ENCODE data around the gene ADCYAP1R1.

Gene ADCYAP1R1

DNA sequence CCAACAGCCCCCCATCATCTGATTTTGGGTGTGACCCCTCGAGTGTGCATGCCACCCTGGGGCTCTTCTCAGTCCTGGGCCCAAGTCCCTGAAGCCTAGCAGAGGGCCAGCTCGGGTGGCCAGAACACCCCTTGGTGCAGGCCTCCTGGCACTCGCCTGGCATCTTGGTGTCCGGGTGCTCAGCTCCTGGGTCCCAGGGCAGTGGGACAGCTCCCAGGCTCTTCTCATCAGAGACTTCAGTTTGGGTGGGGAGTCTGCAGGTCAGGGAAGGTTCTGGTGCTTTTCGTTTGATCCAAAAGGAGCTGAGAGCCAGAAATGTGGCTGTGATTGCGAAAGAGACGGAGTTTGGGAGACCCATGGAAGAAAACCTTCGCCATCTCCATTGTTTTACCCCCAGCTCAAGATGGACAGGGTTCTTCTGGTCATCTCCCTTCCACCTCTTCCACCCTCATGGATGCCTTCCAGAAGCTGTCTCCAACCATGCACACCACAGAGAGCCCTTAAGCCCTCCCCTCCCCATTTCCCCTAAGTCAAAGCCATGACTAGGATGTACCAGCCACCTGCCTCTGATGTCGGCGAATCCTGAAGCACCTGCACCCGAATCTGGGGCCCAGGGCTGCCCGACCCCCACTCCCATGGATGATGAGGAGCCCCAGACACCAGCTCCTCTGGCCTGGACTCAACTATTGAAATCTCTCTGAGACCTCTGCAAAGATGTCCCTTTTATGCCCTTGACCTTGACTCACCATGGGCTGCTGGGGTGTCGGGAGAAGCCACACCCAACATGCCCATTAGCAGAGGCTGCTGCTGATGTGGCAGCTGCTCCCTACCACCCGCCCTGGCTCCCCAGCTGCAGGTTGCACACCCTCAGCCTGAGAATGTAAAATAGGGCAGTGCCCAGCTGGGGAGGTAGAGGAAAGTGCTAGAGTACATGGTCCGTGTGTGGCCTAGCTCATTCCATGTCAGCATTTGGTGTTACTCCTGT is 55.3 kb downstream of the ADCYAP1R1 start:
- no peak for DNase-seq

DNA sequence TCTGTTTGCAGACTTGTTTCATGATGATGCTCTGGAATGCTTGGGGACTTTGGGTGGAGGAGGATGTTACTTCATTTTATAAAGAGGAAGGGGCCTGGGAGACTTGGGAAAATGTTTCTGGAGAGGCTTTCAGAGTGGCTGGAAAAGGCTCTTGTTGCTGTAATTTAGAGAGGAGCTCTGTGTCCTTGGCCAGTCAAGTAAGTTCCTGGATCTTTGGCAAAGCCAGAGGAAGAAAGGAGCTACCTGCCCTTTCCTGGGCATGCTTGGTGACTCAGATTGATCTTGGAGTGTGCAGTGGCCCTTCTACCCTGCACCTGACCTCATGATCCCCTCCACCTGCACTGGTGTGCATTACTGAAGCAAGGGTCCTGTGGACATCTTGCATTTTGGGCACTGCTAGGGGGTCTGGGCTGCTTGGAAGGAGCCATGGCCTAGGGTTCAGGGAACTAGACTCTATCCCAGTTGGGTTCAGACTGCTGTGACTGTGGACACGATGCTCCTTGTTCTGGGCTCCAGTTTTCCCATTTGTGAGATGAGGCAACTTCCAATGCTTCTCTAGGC is 56.1 kb downstream of the ADCYAP1R1 start:
- DNase-seq = no peak

DNA sequence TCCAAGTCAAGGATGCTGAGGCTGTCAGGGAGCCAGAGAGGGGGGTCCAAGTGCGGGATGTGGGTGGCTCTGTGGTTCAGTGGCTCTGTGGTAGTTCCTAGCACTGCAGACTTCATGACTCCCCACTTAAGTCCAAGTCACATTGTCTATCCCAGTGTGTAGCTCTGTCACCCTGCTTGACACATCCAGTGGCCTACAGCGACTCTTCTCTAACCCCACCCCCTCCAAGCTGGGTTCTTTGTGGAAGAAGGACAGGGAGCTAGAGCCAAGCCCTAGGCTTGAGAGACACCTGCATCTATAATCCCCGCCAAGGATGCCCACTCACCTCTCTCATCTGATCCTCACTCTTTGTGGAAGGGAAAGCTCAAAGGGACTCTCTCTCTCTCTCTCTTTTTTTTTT is 57.6 kb downstream of the ADCYAP1R1 start:
- DNase-seq = no peak

DNA sequence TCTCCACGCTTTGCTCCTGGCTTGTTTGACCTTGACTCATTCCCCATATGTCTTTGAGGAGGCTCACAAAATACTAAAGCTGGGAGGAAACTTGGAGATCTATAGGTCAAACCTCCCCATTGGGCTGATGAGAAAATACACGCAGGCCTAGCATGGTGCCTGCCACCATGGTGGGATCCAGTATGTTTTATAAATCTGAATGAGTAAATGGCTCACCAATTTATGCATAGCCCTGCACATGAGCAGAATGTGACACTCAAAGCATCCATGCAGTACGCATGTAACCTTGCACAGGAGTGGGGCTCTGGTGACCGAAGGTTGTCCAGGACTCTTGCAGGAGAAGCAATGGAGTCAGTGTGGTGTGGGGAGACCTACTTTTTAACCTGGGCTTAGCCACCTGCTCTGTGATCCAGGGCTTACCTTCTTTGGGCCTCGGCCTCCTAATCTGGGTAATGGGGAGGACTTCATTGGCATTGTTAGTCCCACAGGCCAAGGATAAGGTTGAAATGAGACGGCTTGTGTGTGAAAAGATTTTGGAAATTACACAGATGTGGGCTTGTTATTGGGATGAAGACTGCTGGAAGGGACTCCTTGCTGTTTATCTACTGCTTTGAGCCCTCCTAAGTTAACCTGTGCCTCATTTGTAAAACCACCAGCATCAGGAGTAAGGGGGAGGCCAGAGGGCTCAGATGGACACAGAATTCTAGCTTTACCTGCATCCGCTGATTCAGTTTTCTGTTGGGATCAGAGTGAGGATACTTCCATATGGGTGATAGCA is 58.4 kb downstream of the ADCYAP1R1 start:
- DNase-seq = no peak

DNA sequence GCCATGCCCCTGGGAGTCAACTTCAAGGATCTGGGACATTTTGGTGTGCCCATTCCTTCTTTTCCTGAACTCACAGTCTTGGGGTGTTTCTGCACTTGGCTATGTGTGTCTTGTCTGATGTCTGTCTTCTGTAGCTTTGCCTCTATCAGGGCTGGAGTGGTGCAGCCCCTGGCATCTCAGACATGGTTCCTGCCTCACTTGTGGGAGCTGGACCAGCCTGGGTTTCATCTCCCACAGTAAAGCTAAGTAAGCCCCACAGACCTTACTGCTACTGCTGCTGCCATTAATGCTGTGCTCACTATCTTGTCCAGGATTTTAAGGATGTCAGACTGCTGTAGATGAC is 59.0 kb downstream of the ADCYAP1R1 start:
- DNase-seq = no peak

DNA sequence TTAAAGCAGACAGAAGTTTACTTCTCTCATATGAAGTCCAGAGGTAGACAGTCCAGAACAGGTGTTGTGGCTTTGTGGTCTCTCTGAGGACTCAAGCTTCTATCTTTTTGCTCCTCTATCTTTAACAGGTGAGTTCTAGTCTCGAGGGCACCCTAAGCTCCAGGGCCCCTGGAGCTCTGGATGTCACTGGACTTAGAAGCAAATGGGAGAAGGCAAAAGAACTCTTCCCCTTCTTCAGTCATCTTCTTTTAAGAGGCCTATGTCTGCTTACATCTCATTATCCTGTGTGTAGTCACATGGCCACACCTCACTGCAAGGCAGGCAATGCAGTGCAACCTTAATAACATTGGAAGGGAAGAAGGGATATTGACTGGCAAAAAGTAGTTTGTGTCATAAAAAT is 61.6 kb downstream of the ADCYAP1R1 start:
- DNase-seq = no peak

DNA sequence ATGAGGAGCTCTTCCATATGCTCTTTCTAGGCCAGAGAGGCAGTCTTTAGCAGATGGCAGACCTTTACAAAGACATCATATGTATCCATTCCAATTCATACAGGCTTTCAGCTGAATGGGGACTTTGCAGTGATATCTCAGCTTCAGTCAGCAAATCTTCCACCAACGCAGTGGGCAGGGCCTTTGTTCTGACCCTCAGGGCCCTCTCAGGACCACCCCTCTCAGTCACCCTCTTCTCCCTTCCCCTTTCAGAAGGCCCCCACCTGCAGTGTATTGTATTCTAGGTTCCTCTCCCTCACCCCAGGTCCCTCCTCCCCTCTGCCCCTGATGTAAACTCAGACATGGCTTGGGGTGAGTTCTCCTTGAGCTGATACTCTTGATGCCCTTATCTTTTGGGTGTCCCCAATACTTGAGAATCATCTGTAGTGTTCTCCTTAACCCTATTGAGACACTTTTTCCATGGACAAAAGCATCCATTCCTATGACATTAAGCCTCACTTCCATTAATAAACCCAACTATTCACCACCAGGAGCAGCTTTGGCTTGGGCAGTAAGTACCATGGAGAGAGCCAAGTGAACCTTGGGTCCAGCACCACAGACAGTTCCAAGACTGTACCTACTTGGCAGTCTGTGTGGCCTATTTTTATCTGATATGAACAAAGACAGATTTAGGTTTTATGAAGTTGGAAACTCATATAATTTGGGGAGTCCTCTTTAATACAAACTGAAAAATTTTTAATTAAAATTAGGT is 62.7 kb downstream of the ADCYAP1R1 start:
- DNase-seq = peak; percentile 25

DNA sequence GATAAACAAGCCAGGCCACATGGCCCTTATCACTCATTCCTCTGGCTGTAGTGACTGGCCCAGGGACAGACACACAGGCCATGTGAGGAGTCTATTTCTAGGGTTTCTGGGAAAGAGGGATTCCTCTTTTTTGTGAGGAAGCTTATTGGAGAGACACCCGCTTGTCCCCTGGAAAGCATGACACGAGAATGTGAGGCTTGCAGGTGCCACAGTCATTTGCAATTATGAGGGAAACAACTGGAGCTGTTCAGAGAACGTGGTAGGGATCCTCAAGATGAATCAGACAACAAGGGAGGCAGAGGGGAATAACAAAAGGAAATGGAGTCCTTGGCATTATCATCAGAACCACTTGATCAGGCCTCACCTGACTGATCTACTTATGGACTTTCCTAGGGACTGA is 64.5 kb downstream of the ADCYAP1R1 start:
- no peak for DNase-seq

DNA sequence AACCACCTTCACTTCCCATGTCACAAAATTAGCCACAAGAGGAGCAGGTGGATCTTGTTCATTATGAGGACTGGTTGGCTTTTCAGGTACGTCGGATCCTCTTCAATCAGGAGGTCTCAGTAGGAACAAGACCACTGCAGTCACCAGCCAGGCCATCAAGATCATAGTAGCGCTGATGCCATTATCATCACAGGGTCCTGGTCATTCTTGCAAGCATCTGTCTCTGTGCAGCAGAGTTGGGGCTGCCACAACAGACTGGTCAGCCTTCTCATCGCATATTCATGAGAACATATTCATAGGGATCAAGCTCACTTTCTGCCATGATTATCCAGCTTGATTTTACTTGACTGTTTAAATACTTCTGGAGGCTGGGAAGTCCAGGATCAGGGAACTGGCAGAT is 67.1 kb downstream of the ADCYAP1R1 start:
- no peak for DNase-seq

DNA sequence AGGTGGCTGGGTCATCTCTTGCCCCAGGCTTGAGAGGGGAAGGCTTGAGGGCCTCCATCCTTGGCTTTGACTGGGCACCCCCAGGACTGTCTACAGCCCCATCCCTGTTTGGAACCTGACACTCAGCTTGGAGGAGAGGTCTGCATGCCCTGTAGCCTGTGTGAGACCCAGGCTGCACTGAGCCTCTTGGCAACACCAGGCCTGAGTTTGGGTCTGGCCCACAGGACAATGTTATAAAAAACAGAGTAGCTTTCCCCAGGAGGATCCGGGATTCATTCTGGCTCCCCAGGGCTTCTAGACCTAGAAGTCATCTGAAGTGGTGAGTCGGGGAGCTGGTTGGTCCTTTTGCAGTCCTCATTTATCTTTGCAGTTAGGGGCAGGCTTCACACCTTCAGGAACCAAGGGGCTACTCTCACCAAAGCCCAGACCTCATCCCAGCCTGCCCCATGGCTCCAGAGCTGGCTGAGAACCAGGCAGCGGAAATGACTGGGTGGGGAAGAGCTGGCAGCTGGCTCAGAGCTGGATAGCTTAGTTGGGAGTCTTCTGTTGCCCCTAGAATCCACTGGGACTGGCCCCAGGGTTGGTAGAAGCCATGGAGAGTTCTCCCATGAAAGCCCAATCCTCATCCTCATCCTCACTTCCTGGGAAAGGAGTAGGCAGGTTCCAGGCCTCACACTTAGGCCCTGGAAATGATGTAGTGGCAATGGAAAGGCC is 68.8 kb downstream of the ADCYAP1R1 start:
- no peak for DNase-seq

DNA sequence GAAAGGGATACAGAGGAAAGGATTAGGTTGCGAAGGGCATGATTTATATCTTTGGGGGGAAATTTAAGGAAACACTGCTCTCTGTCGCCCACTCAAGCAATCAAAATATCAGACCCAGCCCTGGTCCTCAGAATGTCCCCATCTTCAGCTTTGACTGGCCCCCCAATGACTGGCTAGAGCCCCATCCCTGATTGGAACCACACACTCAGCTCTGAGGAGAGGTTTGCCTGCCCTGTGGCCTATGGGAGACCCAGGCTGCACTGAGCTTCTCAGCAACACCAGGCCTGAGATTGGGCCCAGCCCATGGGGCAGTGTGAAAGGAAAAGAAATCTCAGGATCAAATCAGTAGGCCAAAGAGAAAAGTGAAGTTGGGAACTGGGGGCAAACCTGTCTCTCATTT is 69.5 kb downstream of the ADCYAP1R1 start:
- no peak for DNase-seq

DNA sequence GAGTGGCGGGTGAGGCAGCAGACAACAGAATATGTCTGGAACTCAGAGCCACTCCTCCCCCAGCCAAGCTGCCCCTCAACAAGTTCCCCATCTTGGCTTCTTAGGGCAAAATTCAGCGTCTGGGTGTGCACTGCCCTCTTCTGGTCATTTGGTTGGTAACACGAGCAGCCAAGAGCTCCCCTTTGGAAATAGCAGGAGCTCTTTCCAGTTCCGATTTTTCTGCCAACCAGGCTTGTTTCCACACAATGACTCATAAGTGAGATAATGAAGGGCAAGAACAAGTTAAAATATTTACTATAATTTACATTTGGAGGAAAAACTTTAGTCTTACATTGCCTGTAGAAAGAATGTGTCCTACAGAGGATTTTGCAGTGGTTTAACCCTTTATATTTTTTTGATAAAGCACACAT is 70.5 kb downstream of the ADCYAP1R1 start:
- peak; percentile 73 for DNase-seq

DNA sequence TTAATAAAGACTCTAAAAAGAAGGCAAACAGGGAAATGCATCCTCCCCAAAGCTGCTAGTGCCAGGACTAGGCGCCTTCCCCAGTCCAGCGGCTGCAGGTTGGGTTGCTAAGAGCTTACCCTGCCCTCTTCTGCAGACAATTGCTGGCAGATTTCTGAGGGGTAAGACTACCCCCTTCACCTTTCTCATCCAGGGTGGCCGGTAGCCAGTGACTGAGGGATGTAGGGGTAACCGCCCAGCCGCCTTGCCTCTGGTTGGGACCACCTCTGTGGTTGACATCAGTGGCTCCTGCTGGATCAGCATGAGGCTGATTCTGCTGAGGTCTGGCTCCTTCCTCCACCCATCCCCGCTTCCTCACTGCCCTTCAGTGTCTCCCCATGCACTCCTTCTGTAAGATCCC is 71.2 kb downstream of the ADCYAP1R1 start:
- DNase-seq = no peak

DNA sequence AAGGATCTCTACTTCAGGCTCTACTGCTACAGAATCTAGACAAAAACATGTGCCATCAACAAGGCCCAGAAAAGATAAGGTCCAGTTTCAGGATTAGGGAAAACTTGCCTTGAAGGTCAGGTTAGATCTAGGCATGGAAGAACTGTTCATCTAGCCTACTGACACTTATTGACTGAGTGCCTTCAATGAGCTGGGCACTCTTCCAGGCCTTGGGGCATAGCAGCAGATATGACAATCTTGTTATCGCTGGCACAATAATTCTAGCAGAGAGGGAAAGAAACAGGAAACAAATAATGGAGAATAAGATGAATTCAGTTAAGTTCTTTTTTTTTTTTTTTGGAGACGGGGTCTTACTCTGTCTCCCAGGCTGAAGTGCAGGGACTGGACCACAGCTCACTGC is 71.6 kb downstream of the ADCYAP1R1 start:
- peak; percentile 5 for DNase-seq

DNA sequence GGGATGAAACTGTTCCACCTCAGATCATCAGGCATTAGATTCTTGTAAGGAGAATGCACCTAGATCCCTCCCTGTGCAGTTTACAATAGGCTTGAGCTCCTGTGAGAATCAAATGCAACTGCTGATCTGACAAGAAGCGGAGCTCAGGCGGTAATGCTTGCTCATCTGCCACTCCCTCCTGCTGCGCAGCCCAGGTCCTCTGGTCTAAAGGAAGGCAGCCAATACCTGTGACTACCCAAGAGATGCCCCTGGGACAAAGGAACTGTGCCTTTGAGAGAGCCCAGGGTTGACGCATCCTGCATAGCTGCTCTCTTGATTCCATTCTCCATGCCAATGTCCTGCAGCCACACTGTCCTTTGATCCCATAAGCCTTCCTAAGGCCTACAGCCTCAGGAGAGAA is 73.1 kb downstream of the ADCYAP1R1 start:
- no peak for DNase-seq

DNA sequence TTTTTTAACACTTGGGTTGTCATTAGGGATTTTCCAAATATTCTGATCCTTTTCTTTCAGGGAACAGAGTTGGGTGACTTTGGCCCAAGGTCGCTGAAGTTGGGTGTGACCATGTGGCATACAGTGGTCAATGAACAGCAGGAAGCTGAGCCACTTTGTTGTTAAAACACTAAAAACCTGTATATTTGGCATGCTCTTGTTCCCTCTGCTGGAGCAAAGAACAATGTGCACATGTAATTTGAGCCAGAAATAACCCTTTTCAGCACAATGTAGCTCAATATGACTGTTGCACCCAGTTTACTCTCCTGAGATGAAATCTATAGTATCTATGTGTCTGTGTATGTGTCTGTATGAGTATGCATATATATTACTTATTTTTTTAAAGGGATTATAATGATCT is 74.9 kb downstream of the ADCYAP1R1 start:
- peak; percentile 5 for DNase-seq

DNA sequence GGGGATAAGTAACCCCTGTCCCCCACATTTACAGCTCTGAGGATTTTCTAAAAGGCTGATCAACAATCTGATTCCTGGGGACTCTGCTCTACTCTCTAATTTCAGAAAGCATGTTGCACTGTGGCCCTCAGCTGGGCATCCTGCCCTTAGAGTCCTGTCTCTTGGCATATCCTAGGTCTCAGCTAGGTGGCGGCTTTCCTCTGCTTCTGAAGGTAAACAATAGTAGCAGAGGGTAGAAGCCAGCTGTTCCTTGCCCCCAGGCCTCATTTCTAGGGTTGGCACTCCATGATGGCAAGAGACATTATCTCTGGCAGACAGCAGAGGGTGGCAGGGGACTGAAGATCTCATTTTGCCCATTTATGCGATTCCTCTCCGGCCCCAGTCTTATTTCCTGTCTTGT is 77.0 kb downstream of the ADCYAP1R1 start:
- DNase-seq = peak; percentile 4

DNA sequence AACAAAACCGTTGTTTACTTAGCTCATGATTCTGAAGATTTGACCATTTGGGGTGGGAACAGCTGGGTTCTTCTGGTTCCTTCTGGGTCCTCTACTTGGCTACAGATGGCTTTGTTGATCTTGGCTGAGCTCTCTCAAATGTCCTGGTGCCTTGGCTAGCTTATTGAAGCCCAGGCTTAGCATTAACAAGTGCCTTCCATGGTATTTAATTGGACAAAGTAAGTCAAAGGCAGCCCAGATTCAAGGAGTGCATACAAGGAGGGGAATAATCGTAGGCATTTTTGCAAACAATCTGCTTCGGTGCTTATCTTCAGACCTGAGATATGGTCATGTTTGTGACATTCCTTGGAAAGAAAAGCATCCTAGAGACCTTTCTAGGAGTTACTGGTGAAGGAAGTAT is 81.4 kb downstream of the ADCYAP1R1 start:
- DNase-seq = no peak

DNA sequence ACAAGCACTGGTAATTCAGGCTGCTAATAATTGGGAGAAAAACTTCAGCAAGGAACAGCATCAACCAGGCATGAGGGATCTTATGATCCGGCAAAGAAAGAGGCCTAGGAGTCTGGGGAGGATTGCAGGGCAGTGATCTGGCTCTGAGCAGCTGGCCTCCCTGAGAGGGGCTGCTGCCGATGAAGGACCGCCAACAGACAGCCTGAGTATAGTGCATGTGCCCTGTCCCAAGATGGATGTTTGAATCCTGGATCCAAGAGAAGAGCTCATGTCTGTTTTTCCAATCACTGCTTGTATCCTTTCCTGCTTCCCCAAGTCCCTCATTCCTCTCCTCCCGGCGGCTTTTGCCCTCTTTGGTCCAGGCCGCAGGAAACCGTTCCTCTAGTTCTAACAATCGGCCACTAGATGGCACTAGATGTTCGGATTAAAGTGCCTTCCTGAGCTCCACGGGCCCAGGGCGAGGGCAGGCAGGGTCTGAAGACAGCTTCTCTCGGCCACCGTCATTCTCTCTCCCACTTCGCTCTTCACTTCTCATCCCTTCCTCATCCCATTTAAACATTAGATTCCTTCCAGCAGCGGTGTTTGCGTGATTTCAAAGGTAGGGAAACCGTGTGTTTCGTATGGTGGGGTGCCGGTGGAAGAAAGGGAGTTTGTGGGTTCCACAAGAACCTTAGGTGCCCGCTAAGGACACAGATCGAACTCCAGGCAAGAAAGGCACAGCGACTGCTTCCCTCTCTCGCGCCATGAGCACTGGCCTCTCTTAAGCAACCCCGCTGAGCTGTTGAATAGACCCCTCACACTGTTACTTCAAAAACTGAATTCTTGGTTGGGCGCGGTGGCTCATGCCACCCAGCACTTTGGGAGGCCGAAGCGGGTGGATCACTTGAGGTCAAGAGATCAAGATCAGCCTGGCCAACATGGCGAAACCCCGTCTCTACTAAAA is 82.4 kb downstream of the ADCYAP1R1 start:
- DNase-seq = peak; percentile 71

DNA sequence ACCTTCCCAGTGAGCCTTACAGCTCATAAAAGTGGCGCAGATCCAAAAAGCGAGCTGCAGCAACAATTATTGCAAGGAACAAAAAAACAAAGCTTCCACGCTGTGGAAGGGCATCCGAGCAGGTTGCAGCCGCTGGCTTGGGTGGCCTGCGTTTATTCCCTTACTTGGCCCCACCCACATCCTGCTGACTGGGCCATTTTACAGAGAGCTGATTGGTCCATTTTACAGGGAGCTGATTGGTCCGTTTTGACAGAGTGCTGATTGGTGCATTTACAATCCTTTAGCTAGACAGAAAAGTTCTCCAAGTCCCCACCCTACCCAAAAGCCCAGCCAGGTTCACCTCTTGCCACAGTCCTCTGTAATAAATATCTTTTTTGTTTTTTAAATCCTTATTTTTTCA is 85.1 kb downstream of the ADCYAP1R1 start:
- no peak for DNase-seq

DNA sequence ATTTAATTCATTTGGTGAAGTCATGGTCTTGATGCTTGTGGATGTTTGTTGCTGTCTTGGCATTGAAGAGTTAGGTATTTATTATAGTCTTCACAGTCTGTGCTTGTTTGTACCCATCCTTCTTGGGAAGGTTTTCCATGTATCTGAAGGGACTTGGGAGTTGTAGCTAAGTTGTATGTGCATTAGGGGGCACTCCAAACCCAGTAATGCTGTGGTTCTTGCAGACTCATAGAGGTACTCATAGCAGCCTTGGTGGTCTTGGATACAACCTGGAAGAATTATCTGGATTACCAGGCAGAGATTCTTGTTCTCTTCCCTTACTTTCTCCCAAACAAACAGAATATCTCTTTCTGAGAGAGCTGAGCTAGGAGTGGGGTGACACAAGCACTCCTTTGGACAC is 93.2 kb downstream of the ADCYAP1R1 start:
- DNase-seq = no peak

Data from hematopoietic multipotent progenitor cell treated with erythropoietin and hydrocortisone succinate and interleukin-3 and kit ligand, for 8 days (in vitro differentiated cells).